Fibroblast of skin of abdomen (primary cell): Measurements from ENCODE around the gene GUCY1A2.
"Not testable (repeated sequence)": the region's sequence is repeated elsewhere in the genome, so short reads cannot be mapped to it uniquely, and the experiment has no call there.

Source experiments
- DNase-seq: peaks from one replicate; pipeline ENCODE4 v3.0.0-alpha.2; 2013

GUCY1A2 gene

GRCh38 chr11:106834567-106834966 is 183.7 kb downstream of the GUCY1A2 start:
- no peak for DNase-seq

- no peak for DNase-seq
Measured at GRCh38 chr11:106828976-106829375, 189.3 kb downstream of the GUCY1A2 start.

- DNase-seq, result no peak
Measured at GRCh38 chr11:106828576-106828975, 189.7 kb downstream of the GUCY1A2 start.

- no peak for DNase-seq
Measured at GRCh38 chr11:106827687-106828086, 190.6 kb downstream of the GUCY1A2 start.

- not testable (repeated sequence) for DNase-seq
Measured at GRCh38 chr11:106826558-106826957, 191.7 kb downstream of the GUCY1A2 start.

GRCh38 chr11:106821826-106822225 is 196.4 kb downstream of the GUCY1A2 start:
- no peak for DNase-seq

GRCh38 chr11:106821291-106821690 is 197.0 kb downstream of the GUCY1A2 start:
- DNase-seq, result no peak

GRCh38 chr11:106818443-106818842 is 199.8 kb downstream of the GUCY1A2 start:
- no peak for DNase-seq

- no peak for DNase-seq
Measured at GRCh38 chr11:106815209-106815608, 203.1 kb downstream of the GUCY1A2 start.

- DNase-seq, result no peak
Measured at GRCh38 chr11:106813806-106814205, 204.5 kb downstream of the GUCY1A2 start.

- DNase-seq, result peak; percentile 44
Measured at GRCh38 chr11:106794058-106794457, 224.2 kb downstream of the GUCY1A2 start.

- DNase-seq, result no peak
Measured at GRCh38 chr11:106789406-106789805, 228.9 kb downstream of the GUCY1A2 start.

GRCh38 chr11:106787454-106787853 is 230.8 kb downstream of the GUCY1A2 start:
- DNase-seq, result no peak

- peak; percentile 34 for DNase-seq
Measured at GRCh38 chr11:106785913-106786650, 232.2 kb downstream of the GUCY1A2 start.

- not testable (repeated sequence) for DNase-seq
Measured at GRCh38 chr11:106777302-106777701, 241.0 kb downstream of the GUCY1A2 start.

- DNase-seq, result peak; percentile 16
Measured at GRCh38 chr11:106770489-106771085, 247.7 kb downstream of the GUCY1A2 start.

- DNase-seq, result peak; percentile 2
Measured at GRCh38 chr11:106765469-106766258, 252.6 kb downstream of the GUCY1A2 start.

GRCh38 chr11:106763501-106763900 is 254.8 kb downstream of the GUCY1A2 start:
- no peak for DNase-seq

- DNase-seq, result no peak
Measured at GRCh38 chr11:106761745-106762144, 256.5 kb downstream of the GUCY1A2 start.

GRCh38 chr11:106761240-106761639 is 257.0 kb downstream of the GUCY1A2 start:
- no peak for DNase-seq

- DNase-seq, result no peak
Measured at GRCh38 chr11:106748059-106748458, 270.2 kb downstream of the GUCY1A2 start.

- DNase-seq, result peak; percentile 80
Measured at GRCh38 chr11:106745941-106746340, 272.3 kb downstream of the GUCY1A2 start.

- DNase-seq, result peak; percentile 73
Measured at GRCh38 chr11:106733635-106734034, 284.6 kb downstream of the GUCY1A2 start.
